ENCODE data around the gene NAA40. TPM values are rescaled to one million over a fixed set of nuclear protein-coding genes. Genes with fewer than 3 reads are reported as not detected.
"Not testable (repeated sequence)": the region's sequence is repeated elsewhere in the genome, so short reads cannot be mapped to it uniquely, and the experiment has no call there.

The NAA40 gene
- total and polyA plus RNA-seq, 2 of the 13 experiments (the other 11 are each of a cell fraction or from before 2014, with no cell fraction given), result 11.1 to 17.9 TPM

DNA sequence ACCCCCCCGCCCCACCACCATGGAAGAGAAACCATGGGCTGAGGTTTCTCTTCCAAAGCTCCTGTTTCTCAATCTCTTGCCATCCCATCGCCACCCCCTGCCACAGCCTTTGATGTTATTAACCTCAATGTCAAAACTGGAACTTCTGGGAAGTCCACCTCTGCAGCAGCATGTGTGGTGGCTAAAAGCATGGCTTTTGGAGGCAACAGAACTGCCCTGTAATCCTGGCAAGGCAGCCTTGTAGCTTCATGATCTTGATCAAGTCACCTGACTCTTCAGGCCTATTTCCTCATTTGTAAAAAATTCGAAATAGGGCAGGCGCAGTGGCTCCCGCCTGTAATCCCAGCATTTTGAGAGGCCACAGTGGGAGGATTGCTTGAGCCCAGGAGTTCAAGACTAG, 32.1 kb downstream of the NAA40 start (continued):
- TF ChIP-seq, protein P1, sequence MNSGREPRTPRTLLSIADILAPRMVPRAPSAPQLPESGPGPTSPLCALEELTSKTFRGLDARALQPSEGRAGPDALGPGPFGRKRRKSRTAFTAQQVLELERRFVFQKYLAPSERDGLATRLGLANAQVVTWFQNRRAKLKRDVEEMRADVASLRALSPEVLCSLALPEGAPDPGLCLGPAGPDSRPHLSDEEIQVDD (CRISPR knock-in tag; IDR thresholded peaks at IDR 0.05; ENCODE audit: borderline replicate concordance), result no peak

DNA sequence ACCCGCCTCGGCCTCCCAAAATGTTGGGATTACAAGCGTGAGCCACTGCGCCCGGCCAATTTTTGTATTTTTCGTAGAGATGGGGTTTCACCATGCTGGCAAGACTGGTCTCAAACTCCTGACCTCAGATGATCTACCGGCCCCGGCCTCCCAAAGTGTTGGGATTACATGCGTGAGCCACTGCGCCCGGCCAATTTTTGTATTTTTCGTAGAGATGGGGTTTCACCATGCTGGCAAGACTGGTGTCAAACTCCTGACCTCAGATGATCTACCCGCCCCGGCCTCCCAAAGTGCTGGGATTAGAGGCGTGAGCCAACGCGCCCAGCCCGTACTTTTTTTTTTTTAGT, 35.1 kb downstream of the NAA40 start:
- in situ Hi-C loops (cut with HindIII; ENCODE audit: extremely low pct_ligation_motif_present, low pct_unique_long_range_greater_than_20kb); FAIRE-seq; H3K27me3 ChIP-seq (ENCODE audit: control insufficient read depth in 1 of 2, insufficient read depth in 2 of 2, low read length in 2 of 2); H3K4me3 ChIP-seq (replicated peaks in 1 of 3; ENCODE audit: insufficient read depth in 1 of 3, low read depth in 2 of 3, low read length in 3 of 3); ATAC-seq; H2AFZ ChIP-seq (ENCODE audit: low read length); BruUV-seq (replicated peaks); H3K9me3 ChIP-seq (ENCODE audit: low read length); H4K20me1 ChIP-seq (ENCODE audit: insufficient read depth, low read length); H3K9ac ChIP-seq (ENCODE audit: insufficient read depth, low read depth, low read length); H3K36me3 ChIP-seq (replicated peaks in 1 of 2; ENCODE audit: control insufficient read depth in 1 of 2, insufficient read depth in 2 of 2, low read length in 2 of 2); H3K27ac ChIP-seq (ENCODE audit: extremely low read length, insufficient read depth, low read length); CTCF ChIA-PET (ENCODE audit: low intra/inter-chr PET ratio, low total read pairs); DNase-seq (ENCODE audit: low spot score): not testable (repeated sequence)
- Histone ChIP-seq H3K79me2 (ENCODE audit: insufficient read depth, low read length) (peaks cover 17% of the 10 kb centered on the region), H3K4me2 (ENCODE audit: low read depth, low read length) (0 out of 2 replicates have a peak overlapping the region, but pooled peaks have one; percentile 6), H3K4me1 (ENCODE audit: insufficient read depth, low read length) (peaks cover 49% of the 10 kb centered on the region)
- 94% methylated on average over 18 of the region's 18 CpGs for WGBS (ENCODE audit: low lambda C conversion rate)
- POLR2A ChIA-PET, result interaction anchor here (0.9 to 1.3 kb wide), 6 partner anchors 8 to 54 kb away, joined by 3 to 12 read pairs (median 4); partner anchors contain the start of genes NAA40 and OTUB1
- intact Hi-C loops (cut with micrococcal nuclease; ENCODE audit: unreplicated experiment), result loop anchor here (1.0 to 2.0 kb wide), 2 partner anchors 33 to 57 kb away; partner anchors contain the start of gene RCOR2
- peak; percentile 2; the same call in 1 of the 2 replicates for TF ChIP-seq ARID2 (CRISPR knock-in tag; IDR thresholded peaks at IDR 0.05; ENCODE audit: borderline replicate concordance)

DNA sequence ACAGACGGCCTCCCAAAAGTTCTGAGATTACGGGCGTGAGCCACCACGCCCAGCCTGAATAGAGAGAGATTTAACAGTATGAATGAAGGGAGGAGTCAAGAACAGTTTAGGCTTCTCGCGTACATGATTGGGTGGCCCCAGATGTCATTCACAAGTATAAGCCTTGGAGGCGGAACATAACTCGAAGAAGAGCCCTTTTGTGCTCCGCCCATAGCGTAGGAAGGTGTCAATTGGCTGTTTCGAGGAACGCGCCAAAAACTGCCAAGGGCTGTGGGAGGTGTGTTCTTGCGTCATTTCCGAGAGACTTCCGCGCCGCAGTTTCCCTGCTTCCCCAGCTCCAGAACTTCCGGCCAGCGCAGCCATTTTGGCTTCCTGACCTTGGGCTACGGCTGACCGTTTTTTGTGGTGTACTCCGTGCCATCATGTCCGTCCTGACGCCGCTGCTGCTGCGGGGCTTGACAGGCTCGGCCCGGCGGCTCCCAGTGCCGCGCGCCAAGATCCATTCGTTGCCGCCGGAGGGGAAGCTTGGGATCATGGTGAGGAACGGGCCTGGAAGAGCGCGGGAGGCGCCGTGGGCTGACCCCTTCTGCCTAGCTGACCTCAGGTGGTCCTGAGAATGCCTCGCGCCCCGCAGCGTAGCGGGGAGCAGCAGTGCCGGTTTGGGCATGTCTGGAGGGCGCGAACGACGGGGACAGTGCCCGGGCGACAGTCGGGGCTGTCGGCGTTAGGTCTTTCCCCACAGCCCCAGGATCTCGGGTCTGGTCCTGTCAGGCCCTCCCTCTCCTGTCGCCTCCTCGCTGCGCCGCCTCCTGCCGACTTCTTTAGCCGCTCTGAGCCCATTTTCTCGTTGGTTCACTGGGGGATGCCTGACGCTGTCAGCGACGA, 35.7 kb downstream of the NAA40 start, which contains the start of gene COX8A:
Gene COX8A (plus strand): TSS at position 362 of the 885 bp plus-strand sequence. CDS start 61 bp downstream, at position 423.
- ChIA-PET POLR2A (interaction anchor here (0.9 to 1.3 kb wide), 6 partner anchors 9 to 54 kb away, joined by 3 to 12 read pairs (median 4); partner anchors contain the start of genes NAA40 and OTUB1), CTCF (ENCODE audit: low intra/inter-chr PET ratio, low total read pairs) (no interaction called here)
- Histone ChIP-seq H3K79me2 (ENCODE audit: insufficient read depth, low read length) (peaks cover 17% of the 10 kb centered on the region), H3K9me3 (ENCODE audit: low read length) (no peaks in the 10 kb centered on the region), H4K20me1 (ENCODE audit: insufficient read depth, low read length) (peaks cover 9% of the 10 kb centered on the region; the same call in 1 of the 2 replicates), H3K4me1 (ENCODE audit: insufficient read depth, low read length) (peaks cover 49% of the 10 kb centered on the region), H2AFZ (ENCODE audit: low read length) (no peak within 1 kb of the TSS), H3K36me3 (replicated peaks in 1 of 2; ENCODE audit: control insufficient read depth in 1 of 2, insufficient read depth in 2 of 2, low read length in 2 of 2) (peaks cover 1 to 8% of the 10 kb centered on the region in 2 experiments; a peak in 1 of 5 replicates), H3K9ac (ENCODE audit: insufficient read depth, low read depth, low read length) (peak within 1 kb of the TSS; percentile 90), H3K27me3 (ENCODE audit: control insufficient read depth in 1 of 2, insufficient read depth in 2 of 2, low read length in 2 of 2) (peaks cover 0 to 1% of the 10 kb centered on the region in 2 experiments; a peak in 2 of 5 replicates), H3K4me3 (replicated peaks in 1 of 3; ENCODE audit: insufficient read depth in 1 of 3, low read depth in 2 of 3, low read length in 3 of 3) (peak within 1 kb of the TSS; percentile 87 to 93 (median 91)), H3K4me2 (ENCODE audit: low read depth, low read length) (peak within 1 kb of the TSS; percentile 81), H3K27ac (ENCODE audit: extremely low read length, insufficient read depth, low read length) (peak within 1 kb of the TSS; percentile 80)
- intact Hi-C loops (cut with micrococcal nuclease; ENCODE audit: unreplicated experiment), result loop anchor here (1.0 to 2.0 kb wide), 2 partner anchors 33 to 58 kb away; partner anchors contain the start of gene RCOR2
- peak; percentile 93 for ATAC-seq
- BruUV-seq (replicated peaks), result TSS peak; percentile 90
- FAIRE-seq, result peak; percentile 100
- in situ Hi-C loops (cut with HindIII; ENCODE audit: extremely low pct_ligation_motif_present, low pct_unique_long_range_greater_than_20kb), result no loop called here
- DNase-seq (ENCODE audit: low spot score), result peak; percentile 99
- WGBS (ENCODE audit: low lambda C conversion rate), result 19% methylated on average over 18 of the region's 67 CpGs
- TF ChIP-seq NFATC3 (CRISPR knock-in tag; IDR thresholded peaks at IDR 0.05) (peak; percentile 93), ZBTB20 (CRISPR knock-in tag; IDR thresholded peaks at IDR 0.05; ENCODE audit: borderline replicate concordance, low read depth) (0 out of 2 replicates have a peak, but pooled peaks have one; percentile 19), ZNF547 (CRISPR knock-in tag; IDR thresholded peaks at IDR 0.05) (peak; percentile 86; the same call in 1 of the 2 replicates), CREM (IDR thresholded peaks at IDR 0.05) (peak; percentile 96), CREM (CRISPR knock-in tag; IDR thresholded peaks at IDR 0.05) (0 out of 2 replicates have a peak, but pooled peaks have one; percentile 34), HMG20B (CRISPR knock-in tag; conservative IDR thresholded peaks at IDR 0.05) (no peak), FOXA1 (IDR thresholded peaks at IDR 0.05) (no peak), FOXA1 (CRISPR knock-in tag; IDR thresholded peaks at IDR 0.05) (no peak), ASH2L (IDR thresholded peaks at IDR 0.05; ENCODE audit: insufficient read length, low read depth, low read length) (peak; percentile 84), ZNF383 (CRISPR knock-in tag; IDR thresholded peaks at IDR 0.05; ENCODE audit: borderline replicate concordance) (no peak)
- TF ChIP-seq, protein P2, sequence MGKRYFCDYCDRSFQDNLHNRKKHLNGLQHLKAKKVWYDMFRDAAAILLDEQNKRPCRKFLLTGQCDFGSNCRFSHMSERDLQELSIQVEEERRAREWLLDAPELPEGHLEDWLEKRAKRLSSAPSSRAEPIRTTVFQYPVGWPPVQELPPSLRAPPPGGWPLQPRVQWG (CRISPR knock-in tag; IDR thresholded peaks at IDR 0.05; ENCODE audit: borderline replicate concordance, low read depth), result no peak
